Posterior vena cava (tissue), 2 donors: ENCODE results near the gene STYXL1. TPM values are rescaled to one million over a fixed set of nuclear protein-coding genes. Genes with fewer than 3 reads are reported as not detected.

Source experiments
- DNase-seq: peaks from one replicate; pipeline ENCODE4 v3.0.0-alpha.2; 2020; ENCODE audit warnings: low spot score
- intact Hi-C, 2 donors: fragments of 100-400 bp; cut with DNase I; formaldehyde crosslinking; loops; one replicate each; pipeline versions ENCODE4 v1.14.1 to v1.14.2; 2022 to 2023
- total RNA-seq, 2 donors: library from RNA; stranded (reverse); fragmentation: NEBNext Ultra II Directional; extraction: Animal tissue kit (Norgen Biotek cat#: 25700); gene quantifications; one replicate each; pipeline ENCODE4 v1.2.1, GENCODE V29; 2021
- donor health status: DM: yes; HTN: yes; CAD: no.
- donor health status: DM: yes; HTN: yes; CAD: no.

The STYXL1 gene
- total RNA-seq, 2 donors from 2014 or later: 4.8 to 22.6 TPM

- intact Hi-C loops: no loop called here
Measured at GRCh38 chr7:75984130-75985008, 63.4 kb downstream of the STYXL1 start.

GRCh38 chr7:75983471-75984129, 64.2 kb downstream of the STYXL1 start:
- intact Hi-C loops: no loop called here
- DNase-seq: peak; percentile 81

More at GRCh38 chr7:75984130-75985008, 63.4 kb downstream of the STYXL1 start:
- DNase-seq: no peak

DNA sequence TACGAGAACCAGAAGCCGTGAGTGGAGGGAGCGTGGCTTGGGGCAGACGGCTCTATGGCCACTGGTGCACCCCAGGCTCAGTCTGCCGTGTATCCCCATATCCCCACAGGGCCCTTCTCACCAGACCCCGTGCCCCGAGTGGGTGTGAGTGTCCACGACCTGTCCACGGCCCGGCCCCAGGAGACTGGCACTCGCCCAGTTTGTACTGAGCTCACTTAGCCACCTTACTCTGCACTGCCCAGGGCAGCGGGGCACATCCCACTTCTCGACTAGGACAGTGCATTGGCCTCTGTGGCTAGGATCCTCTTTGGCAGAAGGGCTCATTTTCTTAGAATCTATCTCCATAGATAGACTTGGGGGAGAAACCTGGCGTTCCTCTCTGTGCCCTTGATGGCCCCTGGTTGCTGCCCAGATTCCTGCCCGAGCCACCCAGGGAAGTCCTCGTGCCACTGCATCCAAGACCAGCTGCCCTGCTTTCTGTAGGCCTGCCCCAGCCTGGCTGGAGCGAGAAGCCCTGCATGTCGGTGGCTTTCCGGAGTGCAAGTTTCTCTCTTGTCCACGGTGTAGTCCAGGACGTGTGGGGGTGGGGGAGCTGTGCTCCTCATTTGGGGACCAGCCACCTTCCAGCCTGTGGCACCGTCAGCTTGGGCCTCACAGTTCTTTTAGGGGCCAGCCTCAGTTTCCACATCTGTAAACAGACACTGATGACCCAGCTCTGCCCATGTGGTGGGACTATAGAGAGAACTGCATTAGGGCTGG, 65.3 kb downstream of the STYXL1 start:
- peak; percentile 82 for DNase-seq
- intact Hi-C loops: no loop called here

GRCh38 chr7:75981453-75982305, 66.1 kb downstream of the STYXL1 start:
- intact Hi-C loops: no loop called here
- DNase-seq: peak; percentile 75

GRCh38 chr7:75981203-75981452, 66.7 kb downstream of the STYXL1 start:
- intact Hi-C loops: no loop called here
- DNase-seq: no peak

- intact Hi-C loops: no loop called here
- peak; percentile 80 for DNase-seq
Measured at GRCh38 chr7:75980430-75981202, 67.2 kb downstream of the STYXL1 start.

DNA sequence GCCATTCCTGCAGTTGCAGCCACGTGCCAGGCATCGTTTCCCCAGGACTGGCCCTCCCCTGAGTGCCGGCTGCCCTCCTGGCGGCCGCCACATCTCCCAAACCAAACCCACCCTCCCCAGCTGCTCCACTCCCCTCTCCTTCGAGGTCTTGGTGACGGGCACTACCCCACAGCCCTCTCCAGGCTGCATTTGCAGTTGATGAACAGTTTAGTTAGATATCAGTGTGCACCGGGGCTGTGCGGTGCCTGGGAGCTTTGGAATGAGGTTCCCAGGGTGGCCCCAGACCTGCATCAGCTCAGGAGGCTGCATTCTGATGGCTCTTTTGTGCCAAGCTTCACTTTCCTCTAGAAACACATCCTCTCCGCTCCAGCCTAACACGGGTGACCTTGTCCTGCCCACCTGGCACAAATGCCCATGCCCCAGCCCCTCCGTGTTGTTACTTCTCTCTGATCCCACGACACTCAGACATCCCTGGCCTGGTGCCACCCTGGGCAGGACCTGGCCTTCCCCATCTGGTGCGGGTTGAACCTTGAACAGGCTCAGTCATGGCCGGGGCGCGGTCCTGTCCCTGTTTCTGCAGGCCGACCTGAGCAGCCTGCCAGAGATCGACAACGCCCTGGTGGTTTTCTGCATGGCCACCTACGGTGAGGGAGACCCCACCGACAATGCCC, 67.9 kb downstream of the STYXL1 start:
- intact Hi-C loops: no loop called here
- peak; percentile 84 for DNase-seq

DNA sequence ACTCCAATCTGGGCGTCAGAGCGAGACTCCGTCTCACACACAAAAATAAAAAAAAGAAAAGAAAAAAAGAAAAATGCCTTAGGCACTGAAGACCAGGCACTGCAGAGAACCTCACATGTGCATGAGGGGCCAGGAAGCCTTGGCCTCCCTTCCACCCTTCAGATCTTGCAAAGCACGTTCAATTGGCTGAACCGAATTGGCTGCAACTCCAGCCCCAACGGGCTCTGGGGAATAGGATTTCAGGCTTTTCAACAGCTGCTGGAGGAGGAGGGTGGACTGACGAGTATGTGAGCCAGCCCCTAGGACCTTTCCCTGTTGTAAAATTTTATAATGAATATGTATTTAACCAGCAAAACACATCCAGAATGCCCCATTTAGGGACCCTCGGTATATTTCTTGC, 70.1 kb downstream of the STYXL1 start:
- peak; percentile 89 for DNase-seq
- intact Hi-C loops: no loop called here

GRCh38 chr7:75971961-75972763, 75.6 kb downstream of the STYXL1 start:
- intact Hi-C loops: no loop called here
- peak; percentile 95 for DNase-seq

DNA sequence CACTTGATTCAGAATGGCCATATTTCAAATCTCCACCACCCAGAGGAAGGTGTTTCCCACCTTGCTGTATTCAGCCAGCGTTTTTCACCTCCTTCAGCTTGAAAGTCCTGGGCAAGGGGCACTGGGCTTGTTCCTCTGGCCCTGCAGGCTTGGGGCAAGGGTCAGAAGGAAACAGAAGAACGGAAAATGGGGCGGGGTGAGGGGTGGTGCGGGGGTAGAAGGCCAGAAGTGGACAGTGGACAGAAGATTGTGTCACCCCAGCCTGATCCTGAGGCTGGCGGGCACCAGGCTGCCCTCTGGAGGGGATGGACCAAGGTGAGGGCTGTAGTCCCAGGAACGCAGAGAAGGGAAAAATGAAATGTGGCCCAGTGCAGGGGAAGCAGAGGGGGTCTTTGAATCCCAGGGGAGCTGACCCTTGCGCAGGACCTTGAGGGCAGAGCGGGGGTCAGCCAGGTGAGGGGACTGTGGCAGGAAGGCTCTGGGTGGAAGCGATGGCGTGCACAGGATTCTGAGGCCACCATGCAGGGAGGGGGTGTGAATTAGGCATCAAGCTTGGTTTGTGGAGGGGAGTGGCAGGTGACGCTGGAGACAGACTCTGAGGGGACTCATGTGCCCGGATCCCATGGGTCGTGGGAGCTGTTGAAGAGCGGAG, 76.4 kb downstream of the STYXL1 start:
- no peak for DNase-seq
- intact Hi-C loops: no loop called here

DNA sequence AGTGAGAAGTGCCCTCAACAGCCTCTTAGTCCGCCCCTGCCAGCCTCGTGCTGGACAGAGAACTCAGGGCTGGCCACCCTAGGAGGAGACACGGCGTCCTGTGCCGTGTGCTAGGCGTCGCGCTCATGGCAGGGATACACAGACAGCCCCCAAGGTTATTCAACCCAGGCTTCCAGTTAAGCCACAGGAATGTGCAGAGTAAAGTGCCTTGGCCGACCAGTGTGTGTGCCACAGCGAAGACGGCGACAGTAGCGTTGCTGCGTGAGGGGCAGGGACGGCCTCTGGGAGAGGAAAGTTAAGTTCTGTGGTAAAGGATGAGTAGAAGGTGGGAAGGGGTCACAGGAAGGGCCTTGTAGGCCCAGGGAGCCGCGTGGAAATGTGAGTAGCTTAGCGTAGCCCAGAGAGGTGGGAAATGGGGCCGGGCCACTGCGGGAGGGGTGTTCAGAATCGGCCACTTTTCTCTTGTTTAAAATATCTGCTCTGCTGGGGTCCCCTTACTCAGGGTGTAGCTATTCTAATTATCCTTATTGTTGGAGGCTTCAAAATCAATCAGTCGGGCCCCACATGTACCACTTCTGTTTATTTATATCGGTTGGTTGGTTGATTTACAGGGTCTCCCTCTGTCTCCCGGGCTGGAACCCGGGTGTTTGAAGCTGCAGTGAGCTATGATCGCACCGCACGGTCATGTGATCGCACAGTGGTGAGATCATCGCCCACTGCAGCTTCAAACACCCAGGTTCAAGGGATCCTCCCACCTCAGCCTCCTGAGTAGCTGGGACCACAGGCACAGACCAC, 77.9 kb downstream of the STYXL1 start:
- DNase-seq: no peak
- intact Hi-C loops: loop anchor here in 1 of 2 donors (10.0 kb wide), 1 partner anchor 55 kb away; the partner anchor contains the start of gene POR

- DNase-seq: peak; percentile 84
- intact Hi-C loops: loop anchor here in 1 of 2 donors (10.0 kb wide), 1 partner anchor 54 kb away; the partner anchor contains the start of gene POR
Measured at GRCh38 chr7:75969182-75969581, 78.6 kb downstream of the STYXL1 start.

GRCh38 chr7:75968561-75969001, 79.2 kb downstream of the STYXL1 start:
- intact Hi-C loops: loop anchor here in 1 of 2 donors (10.0 kb wide), 1 partner anchor 54 kb away; the partner anchor contains the start of gene POR
- DNase-seq: no peak

DNA sequence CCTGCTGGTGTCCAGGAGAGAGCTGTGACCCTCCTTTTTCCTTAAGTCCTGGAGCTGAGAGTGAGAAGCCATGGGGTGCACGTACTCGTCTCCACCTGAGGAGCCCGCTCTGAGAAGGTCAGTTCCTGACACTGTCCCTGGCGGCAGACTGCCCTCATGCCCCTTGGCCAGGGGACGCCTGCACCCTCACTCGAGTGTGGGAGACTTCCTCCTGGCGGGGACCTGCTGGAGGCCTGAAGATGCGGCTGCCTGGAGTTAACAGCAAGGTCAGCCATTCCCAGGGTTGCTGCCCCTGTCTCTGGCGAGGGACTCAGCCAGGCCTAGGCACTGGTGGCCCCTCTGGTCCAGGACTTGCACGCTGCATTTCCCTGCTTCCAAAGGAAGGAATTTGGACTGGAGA, 79.8 kb downstream of the STYXL1 start:
- intact Hi-C loops: loop anchor here in 1 of 2 donors (10.0 kb wide), 1 partner anchor 53 kb away; the partner anchor contains the start of gene POR
- no peak for DNase-seq

GRCh38 chr7:75967487-75967997, 80.3 kb downstream of the STYXL1 start:
- intact Hi-C loops: loop anchor here in 1 of 2 donors (10.0 kb wide), 1 partner anchor 53 kb away; the partner anchor contains the start of gene POR
- DNase-seq: peak; percentile 83
